Measurements from ENCODE around the gene RNU6-1.

GRCh38 chr15:67819636-67820035 lies 20.2 kb downstream of the RNU6-1 start:
- TF ChIP-seq CTCF (IDR thresholded peaks at IDR 0.05) (no peak), EZH2 (IDR thresholded peaks at IDR 0.05) (no peak), EZH2phosphoT487 (IDR thresholded peaks at IDR 0.05) (no peak)
